CD4-positive, alpha-beta T cell treated with Interleukin-17A for 1 hour (primary cell): Measurements from ENCODE around the gene TCF7L2.

Experiments
- DNase-seq: peaks from one replicate; pipeline ENCODE4 v3.0.0-alpha.2; 2020

The TCF7L2 gene

GRCh38 chr10:113161066-113161465 is 211.0 kb downstream of the TCF7L2 start:
- DNase-seq: no peak

- DNase-seq: no peak
Measured at GRCh38 chr10:113162960-113163359, 212.9 kb downstream of the TCF7L2 start.

GRCh38 chr10:113165673-113166072 is 215.6 kb downstream of the TCF7L2 start:
- no peak for DNase-seq

GRCh38 chr10:113167702-113168101 is 217.7 kb downstream of the TCF7L2 start:
- DNase-seq: no peak

- no peak for DNase-seq
Measured at GRCh38 chr10:113168584-113168983, 218.5 kb downstream of the TCF7L2 start.

GRCh38 chr10:113169111-113169510 is 219.1 kb downstream of the TCF7L2 start:
- DNase-seq: no peak

GRCh38 chr10:113169853-113170460 is 219.9 kb downstream of the TCF7L2 start:
- DNase-seq: peak; percentile 20

- no peak for DNase-seq
Measured at GRCh38 chr10:113171662-113172061, 221.6 kb downstream of the TCF7L2 start.

GRCh38 chr10:113175176-113175575 is 225.1 kb downstream of the TCF7L2 start:
- DNase-seq: no peak

- no peak for DNase-seq
Measured at GRCh38 chr10:113175756-113176651, 226.0 kb downstream of the TCF7L2 start.

GRCh38 chr10:113176652-113177155 is 226.7 kb downstream of the TCF7L2 start:
- DNase-seq: no peak

GRCh38 chr10:113177156-113177935 is 227.3 kb downstream of the TCF7L2 start:
- no peak for DNase-seq

GRCh38 chr10:113177936-113178335 is 227.9 kb downstream of the TCF7L2 start:
- DNase-seq: no peak

- no peak for DNase-seq
Measured at GRCh38 chr10:113178771-113179170, 228.7 kb downstream of the TCF7L2 start.

- peak; percentile 34 for DNase-seq
Measured at GRCh38 chr10:113179265-113179664, 229.2 kb downstream of the TCF7L2 start.

GRCh38 chr10:113179966-113180365 is 229.9 kb downstream of the TCF7L2 start:
- no peak for DNase-seq

GRCh38 chr10:113180401-113181154 is 230.5 kb downstream of the TCF7L2 start:
- DNase-seq: no peak

GRCh38 chr10:113182154-113182553 is 232.1 kb downstream of the TCF7L2 start:
- DNase-seq: no peak

- no peak for DNase-seq
Measured at GRCh38 chr10:113183573-113183972, 233.5 kb downstream of the TCF7L2 start.

GRCh38 chr10:113187063-113187777 is 237.2 kb downstream of the TCF7L2 start:
- no peak for DNase-seq

GRCh38 chr10:113199459-113199858 is 249.4 kb downstream of the TCF7L2 start:
- DNase-seq: no peak

- DNase-seq: no peak
Measured at GRCh38 chr10:113202011-113202410, 252.0 kb downstream of the TCF7L2 start.
